Activated CD4-positive, alpha-beta T cell treated with anti-CD3 and anti-CD28 coated beads for 24 hours (primary cell): ENCODE data around the gene MTA1.

Experiments
- DNase-seq, 2 donors: peaks; one replicate each; pipeline ENCODE4 v3.0.0-alpha.2; 2020; ENCODE audit warnings: low read depth in 2 of 2

MTA1 gene

DNA sequence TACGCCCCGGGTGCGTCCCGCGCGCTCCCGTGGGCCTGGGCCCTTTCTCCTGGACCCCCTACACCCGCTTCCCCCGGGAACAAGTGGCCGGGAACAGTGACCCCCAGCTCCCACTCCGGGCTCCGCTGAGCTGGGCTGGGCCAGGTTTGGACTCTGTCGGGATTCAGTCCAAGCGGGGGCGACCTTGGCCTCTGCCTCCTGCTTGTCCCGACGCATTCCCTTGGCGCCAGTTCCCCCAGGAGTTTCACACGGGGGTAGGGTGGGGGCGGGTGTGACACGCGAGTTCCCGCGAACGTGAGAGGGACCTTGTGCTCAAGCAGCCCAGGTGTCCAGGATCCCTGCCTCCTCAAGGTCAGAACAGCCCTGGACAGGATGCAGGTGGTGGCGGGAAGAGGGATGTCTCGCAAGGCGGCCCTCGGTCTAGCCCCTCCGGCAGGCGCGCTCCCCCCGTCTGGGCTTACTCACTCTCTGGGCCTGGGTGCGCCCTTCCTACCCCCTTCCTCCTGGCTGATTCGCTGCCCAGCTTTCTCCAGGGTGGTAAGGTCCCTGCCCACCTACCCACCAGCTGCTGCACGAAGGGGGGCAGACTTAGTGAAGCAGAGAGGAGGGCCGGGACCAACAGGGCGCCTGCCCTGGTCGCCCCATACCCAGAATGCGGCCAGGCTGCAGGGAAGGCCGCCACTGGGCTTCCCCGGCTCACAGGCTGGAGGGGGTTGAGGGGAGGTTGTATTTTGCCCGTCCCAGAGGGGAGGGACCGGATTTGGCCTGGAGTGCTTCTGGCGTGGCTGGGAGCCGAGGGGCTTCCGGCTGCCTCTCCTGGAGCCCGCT is 55.9 kb downstream of the MTA1 start:
- no peak for DNase-seq

DNA sequence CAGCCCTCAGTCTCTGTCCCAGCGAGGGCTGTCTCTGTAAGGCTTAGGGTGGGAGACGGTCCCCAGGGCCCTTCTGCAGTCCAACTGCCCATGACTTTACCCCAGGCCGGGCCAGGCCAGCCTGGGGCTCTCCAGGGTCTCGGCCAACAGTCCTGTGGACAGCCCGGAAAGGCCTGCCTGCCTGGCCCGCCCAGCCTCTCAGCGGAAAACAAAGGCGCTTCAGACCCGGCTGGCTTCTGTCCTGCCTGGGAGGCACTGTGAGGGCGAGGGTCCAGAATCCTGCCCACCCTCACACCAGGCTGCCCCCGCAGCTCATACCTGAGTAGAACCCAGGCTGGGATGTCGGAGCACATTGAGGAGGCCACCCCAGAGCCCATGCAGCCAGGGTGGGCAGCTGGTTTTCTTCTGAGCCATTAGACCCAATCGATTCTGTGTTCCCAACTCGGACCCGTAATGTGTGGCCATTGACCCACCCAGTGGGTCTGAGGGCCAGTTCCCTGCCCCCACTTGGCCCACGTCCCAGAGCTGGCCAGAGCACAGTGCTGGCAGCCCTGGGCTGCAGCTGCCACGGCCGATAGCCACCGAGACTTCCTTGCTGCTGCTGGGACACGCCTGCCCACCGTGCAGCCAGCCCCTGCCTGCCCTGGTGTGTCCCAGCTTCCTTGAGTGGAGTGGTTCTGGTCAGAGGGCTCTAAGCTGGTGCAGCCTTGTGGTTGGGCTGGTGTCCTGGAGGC is 56.6 kb downstream of the MTA1 start:
- DNase-seq: no peak

DNA sequence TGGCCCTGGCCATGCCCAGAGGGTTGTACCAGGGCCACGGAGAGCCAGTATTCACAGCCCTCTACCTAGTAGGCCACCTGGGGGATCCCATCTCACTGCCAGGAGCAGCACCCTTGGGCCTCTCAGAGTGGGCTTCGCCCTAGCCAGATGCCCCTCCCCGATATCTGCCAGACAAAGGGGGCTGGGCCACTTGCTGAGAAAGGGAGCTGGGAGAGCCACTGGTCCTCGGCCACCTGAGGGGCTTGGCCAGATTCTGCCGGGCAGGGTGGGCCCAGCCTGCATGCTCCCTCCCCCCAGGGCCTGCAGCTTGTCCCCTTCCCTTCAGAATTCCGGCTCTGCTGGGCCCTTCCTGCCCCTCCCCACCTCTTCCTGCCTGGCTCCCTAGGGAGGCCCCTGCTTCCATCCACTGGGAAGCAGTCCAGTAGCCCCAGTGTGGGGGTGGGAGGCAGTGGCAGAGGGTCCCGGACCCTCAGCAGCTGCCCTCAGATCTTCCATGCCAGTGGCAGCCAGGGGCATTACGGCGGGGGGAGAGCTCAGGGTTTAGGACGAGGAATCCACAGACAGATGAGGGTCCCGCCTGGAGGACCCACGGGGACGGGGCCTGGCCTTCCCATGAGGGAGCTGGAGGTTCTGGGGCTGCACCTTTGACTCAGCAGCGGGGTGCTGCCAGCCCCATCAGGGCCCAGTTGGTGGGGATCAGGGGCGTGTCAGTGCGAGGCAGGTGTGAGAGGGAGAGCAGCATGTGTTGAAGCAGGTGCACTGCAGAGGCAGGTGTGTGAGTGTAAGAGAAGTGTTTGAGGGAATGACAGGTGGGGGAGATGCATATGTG is 57.4 kb downstream of the MTA1 start:
- no peak for DNase-seq

DNA sequence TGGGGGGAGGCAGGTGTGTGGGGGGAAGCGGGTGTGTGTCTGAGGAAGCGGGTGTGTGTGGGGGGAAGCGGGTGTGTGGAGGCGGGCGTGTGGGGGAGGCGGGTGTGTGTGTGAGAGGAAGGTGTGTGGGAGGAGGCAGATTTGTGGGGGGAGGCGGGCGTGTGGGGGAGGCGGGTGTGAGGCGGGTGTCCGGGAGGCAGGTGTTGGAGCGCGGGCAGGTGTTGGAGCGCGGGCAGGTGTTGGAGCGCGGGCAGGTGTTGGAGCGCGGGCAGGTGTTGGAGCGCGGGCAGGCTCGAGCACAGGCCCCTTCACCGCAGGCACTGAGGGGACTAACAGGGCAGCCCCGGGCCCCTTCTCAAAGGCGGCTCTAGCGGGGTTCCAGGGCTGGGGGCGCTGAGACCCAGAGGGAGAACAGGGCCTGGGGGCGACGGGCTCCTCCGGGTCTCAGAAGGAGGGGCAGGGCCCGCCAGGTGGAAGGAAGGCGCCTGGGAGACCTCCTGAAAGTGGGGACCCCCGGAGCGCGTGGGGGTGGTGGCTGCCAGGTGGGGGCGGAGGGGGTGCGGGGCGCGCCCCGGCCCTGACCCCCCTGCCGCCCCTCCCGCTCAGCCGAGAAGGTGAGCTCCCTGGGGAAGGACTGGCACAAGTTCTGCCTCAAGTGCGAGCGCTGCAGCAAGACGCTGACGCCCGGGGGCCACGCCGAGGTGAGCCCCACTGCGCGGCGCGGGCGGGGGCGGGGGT is 58.2 kb downstream of the MTA1 start:
- no peak for DNase-seq

DNA sequence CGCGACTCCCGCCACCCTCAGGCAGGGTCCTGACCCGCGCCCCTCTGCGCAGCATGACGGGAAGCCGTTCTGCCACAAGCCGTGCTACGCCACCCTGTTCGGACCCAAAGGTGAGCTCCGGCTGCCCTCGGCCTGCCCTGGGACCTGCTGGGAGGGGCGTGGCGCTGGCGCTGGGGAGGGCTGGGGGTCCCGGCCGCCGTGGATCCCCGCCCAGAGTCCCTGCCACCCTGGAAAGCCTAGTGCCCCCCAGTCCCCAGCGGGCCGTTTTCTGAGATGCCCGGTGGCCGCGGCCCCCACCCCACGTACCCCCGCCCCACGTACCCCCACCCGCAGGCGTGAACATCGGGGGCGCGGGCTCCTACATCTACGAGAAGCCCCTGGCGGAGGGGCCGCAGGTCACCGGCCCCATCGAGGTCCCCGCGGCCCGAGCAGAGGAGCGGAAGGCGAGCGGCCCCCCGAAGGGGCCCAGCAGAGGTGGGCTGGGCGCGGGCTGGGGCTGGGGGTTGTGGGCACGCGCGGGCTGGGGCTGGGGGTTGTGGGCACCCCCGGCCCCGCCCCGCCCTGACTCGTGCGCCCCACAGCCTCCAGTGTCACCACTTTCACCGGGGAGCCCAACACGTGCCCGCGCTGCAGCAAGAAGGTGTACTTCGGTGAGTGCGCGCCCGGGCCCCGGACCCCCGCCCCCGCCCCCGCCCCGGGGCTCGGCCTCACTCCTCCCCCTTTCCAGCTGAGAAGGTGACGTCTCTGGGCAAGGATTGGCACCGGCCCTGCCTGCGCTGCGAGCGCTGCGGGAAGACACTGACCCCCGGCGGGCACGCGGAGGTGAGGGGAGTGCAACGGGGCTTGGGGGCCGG is 59.0 kb downstream of the MTA1 start:
- no peak for DNase-seq

DNA sequence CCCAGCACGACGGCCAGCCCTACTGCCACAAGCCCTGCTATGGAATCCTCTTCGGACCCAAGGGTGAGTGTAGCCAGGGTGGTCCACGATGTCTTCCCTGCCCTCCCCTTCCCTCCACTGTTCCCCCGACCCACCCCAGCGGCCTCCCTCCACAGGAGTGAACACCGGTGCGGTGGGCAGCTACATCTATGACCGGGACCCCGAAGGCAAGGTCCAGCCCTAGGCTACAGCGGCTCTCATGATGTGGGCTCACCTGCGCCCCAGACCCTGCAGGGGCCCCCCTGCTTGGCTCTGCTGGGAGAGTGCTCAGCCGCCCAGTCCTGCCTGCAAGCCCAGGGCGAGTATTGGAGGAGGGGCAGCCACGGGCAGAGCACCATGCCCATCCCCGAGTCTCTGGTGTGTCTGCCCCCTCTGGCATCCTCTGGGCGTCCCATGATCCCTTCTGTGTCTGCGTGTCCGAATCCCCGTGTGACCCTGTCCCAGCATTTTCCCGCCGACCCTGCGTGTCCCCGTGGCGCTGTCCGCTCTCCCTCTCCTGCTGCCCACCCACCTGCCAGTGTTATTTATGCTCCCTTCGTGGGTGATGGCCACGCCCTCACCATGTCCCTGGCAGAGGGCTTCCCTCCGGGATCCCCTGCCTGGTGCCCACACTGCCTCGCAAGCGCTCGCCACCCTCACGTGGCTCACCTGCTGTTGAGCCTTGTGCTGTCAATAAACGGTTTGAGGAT is 60.0 kb downstream of the MTA1 start:
- no peak for DNase-seq

DNA sequence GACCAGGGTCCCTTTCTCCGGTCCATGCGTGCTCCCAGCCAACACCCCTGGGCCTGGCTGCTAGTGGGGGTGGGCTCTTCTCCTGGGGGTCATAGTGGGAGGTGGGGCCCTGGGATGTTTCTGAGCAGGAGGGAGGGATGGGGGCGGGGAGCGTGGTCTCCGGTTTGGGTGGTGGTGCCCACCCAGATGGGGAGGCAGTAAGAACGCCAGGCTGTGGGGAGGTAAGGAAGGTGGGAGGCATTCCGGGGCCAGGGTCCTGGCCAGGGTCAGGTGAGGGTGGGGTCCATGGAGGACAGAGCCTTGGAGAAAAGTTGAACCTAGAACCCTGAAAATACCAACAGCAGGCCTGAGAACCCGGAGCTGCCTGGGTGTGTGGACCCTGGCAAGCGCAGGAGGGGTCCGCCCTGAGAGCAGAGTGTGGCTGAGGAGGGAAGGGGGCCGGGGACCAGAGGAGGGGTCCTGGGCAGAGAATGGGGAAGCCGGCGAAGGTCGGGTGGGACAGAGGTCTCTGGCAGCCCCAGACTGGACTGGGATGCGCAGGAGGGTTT is 60.6 kb downstream of the MTA1 start:
- DNase-seq: no peak

DNA sequence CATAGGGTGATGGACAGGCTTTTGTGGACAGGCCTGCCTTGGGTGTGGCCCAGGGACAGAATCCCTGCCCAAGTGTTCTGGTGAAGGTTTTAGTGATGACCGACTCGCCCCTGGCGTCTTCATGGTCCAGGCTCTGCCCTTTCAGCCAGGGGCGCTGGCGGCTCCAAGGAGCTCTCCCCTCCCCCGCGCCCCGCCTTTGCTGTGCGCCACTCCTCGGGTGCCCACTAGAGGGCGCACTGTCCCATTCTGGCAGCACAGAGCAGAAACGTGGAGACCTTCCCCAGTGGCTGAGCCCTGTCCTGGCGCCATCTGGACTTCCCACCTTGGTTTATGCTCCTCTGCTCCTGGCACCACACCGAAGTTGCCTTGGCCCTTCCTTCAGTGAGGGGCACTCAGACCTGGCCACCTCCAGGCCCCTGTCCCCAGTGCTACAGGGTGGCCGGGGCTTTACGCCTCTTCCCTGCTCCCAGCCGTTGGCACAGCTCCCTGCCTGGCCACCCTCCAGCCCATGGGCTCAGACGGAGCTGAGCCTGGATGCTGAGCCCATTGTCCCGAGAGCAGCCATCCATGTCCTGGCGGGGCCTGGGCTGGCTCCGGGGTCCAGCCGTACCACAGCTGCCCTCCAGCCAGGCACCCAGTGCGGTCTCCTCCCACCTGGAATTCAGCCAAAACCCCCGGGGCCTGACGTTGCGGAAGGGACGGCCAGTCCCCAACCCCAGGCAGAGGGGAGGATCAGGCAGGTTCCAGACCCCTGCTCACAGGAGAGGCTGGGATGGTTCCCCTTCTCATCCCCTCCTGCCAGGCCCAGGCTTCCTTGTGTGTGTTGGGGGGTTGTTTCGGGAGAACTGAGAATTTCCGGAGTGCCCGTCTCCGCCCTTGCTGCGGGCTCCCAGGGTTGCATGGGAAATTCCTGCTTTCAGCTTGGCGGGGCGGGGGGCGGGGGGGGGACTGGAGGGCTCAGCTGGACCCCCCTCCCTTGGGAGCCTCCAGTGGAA is 61.5 kb downstream of the MTA1 start:
- DNase-seq: peak; percentile 85 to 88

DNA sequence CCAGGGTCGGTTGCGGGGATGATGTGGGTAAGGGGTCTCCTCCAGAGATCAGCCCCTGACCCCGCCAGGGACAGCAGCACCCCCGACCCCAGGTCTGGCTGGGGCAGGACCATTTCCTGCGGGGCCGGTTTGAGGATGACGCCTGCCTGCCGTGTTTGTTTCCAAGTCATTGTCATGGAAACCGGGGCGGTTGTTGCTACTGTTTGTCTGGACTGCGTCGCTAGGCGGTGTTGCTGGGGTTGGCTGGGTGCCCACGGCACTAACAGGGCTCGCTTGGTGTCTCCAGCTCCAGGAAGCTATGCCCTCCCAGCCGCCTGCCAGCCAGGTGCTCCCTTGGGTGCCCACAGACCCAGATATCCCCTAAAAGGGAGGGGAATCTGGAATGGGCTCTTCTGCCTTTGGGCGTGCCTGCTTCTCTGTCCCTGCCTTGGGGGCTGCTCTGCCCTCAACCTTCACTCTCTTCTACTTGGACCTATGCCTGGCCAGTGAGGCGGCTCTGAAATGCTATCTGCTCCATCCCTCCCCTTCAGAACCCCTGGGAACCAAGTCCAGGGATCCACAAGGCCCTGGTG is 62.3 kb downstream of the MTA1 start:
- peak; percentile 83 for DNase-seq

DNA sequence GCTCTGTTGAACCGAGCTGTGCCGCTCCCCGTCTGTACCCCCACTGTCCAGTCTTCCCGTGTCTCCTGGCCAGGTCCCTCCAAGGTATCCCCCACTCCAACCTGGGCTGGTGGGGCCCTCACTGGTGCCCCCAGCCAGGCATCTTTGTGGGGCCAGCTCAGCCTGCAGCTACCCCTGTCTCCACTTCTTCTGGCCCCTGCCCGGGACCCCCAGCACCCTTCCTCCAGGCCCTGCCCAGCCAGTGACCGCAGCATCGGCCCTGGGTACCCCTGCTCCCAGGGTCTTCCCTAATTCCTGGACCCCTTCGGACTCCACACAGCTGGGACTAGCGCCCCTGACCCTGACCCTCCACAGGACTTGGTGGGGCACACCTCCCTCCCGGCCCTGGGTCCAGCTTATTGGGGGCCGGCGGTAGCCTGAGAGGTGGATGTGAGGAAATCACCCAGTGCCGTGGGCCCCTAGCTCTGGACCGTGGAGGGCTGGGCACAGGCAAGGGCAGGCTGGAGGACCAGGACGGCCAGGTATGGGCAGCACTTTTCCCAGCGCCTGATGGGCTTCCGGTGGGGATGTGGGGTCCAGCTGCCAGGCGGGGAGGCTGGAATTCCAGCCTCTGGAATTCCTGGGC is 63.0 kb downstream of the MTA1 start:
- no peak for DNase-seq

DNA sequence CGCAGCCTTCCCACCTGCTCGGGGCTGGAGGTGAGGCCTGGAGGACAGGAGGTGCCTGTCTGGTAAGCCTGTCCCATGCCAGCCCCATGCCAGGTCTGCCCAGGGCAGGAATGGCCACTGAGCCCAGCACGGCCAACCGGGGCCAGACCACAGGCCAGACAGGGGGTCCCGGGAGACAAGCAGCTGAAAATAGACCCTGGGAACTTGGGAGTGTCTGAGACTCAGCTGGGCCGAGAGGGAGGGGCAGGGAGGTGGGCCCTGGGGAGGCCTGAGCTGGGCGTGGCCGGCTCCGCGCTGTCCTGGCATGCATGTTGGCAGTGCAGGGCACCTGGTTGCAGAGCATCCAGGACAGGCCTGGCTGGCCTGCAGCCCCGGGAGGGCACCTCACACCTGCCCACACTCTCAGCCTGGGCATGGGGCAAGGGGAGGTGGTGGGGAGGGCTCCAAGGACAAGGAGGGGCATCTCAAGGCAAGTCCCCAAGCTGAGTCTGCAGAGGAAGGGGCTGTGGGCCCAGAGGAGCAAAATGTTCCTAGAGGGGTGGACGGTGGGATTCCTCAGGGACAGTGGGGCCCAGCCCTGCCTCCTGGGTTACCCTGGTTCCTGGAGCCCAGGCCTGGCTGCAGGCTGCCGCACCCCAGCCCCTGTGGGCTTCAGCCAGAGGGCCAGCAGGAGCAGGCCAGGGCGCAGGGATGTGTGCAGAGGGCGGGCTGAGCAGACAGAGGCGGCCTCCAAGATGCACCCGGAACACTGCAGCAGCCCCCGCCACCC is 63.9 kb downstream of the MTA1 start:
- no peak for DNase-seq

DNA sequence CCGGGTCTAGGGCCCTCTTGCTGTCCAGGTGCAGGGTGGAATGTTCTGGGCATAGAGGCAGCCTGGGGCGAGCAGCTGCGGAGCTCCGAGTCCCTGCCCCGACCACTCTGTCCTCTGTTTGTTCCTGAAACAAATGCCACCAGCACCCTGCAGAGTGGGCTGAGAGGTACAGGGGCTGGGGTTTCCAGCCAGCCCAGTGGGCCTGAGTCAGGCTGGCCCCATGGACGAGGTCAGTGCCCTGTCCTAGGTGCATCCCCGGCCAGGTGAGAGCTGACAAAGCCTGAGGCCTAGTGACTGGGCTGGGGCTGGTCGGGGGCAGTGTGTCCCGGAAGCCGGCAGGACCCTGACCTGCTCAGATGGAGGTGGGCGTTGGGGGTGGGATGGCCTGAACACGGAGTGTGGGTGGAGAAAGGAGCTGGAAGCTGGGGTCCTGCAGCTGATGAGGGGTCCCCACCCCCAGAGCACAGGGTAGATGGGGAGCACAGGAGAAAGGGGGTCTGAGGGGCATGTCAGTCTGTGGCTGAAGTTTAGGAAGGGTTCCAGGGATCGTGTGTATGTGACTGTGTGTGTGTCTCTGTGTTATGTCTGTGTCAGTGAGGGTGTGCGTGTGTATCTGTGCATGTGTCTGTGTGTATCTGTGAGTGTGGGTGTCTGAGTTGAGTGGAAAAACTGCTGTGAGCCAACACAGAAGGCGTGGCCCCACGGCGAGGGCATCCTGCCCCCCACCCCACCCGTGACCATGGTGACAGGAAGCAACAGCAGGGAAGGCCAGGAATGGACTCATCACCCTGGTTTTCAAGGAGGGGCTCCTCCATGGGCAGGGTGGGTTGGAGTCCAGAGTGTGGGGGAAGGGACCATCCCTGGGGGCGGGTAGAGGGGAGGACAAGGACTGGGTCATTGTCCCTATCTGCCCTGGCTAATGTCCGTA is 64.7 kb downstream of the MTA1 start:
- DNase-seq: no peak

DNA sequence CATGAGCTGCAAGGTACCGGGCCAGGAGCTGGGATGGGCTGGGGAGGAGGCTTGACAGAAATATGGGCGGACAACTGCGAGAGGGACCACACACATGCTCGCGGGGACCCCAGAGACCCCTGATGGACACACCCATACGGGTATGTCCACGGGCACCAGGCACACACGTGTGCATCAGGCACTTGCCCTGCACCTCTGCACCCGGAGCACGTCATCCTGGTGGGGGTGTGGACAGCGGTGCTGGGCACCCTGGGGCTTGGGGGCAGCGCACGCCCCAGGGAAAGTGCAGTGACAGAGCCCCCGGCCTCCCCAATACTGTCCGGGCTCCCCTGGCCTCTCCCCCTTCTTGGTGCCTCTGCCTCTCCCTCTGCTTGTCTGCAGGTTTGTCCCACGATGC is 65.4 kb downstream of the MTA1 start:
- DNase-seq: no peak

DNA sequence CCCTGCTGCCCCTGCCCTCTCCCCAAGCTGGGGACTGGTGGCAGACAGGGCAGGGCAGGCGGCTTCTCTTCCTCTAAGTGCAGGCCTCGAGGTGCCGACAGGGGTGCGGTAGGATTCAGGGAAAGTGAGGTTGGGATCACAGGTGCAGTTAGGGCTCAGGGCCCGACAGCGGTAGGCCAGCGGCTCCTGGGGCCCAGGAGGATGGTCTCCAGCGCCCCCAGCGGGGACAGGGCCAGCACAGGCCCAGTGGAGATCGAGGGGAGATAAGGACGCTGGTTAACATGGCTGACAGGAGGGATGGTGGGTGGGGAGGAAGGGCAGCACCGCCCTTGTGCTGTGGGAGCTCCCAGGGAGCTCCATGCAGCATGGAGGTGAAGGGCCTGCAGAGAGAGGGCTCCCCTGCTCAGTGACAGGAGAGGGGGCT is 66.1 kb downstream of the MTA1 start:
- DNase-seq: no peak

DNA sequence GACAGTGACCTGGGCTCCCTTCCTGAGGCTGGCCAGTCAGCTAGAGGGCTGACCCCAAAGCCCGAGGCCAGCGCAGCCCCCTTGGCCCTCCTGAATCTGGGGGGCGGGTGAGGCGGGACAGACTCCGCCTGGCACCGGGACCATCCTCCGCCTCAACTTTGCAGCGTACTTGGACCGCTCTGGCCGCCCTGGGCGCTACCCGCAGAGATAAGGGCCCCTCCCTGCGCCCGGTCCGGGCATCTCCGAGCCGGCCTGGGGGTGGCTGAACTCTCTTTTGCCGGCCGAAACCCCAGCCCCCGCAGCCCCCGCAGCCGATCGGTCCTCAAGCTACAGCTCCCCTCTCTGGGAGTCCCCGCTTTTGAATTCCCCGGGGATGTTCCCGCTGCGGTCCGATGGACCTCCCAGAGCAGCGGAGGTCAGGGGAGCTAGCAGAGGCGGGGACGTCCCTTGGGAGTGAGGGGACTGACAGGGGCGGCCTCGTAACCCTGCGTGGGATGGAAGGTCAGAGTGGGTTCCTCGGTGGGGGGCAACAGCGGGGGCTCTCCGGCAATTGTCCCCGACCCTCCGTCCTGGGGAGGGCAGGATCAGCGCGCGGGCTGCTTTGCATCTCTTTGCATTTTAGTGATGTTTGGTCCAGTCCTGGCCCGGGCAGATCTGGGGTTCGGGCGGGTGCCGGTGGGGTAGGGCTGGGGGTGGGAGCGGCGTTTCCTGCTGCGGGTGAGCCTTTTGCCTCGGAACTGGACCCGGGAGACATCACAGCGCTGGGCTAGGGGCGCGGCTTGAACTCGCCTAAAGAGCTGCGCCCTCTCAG is 66.7 kb downstream of the MTA1 start, which contains the start of gene CRIP1:
TSS of gene CRIP1 (plus strand) at position 724 of the 811 bp plus-strand sequence. CDS start 374 bp downstream, outside the sequence.
- DNase-seq: no peak
